Brain pericyte (primary cell): ENCODE results near the gene CRYBA2.

ENCODE experiments used
- DNase-seq: peaks from one replicate; pipeline ENCODE4 v3.0.0-alpha.2; 2012; ENCODE audit warnings: low read depth, low spot score

CRYBA2 gene

DNA sequence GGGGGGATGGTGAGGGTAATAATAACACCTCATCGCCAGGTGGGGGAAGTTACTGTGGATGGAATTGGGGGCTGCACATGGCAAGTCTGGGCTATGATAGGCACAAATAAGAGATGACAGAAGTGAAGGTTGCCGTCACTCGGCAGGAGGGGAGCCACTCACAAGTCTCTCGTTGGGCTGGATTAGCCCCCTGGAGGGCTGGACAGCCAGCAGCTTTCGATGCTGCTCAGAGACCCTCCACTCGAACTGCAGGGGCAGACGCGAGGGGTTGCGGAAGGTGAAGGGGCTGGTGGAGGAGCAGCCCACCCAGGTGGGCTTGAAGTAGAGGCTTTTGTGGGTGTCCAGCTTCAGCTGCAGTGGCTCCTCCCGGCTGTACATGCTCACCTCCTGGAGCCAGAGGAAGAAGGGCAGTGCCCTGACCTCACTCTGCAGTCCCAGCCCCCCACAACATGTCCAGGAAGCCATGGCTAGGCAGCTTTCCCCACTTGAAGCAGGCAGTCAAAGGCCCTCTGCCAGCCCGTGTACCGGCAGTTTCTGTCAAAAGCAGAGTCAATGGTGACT is 29.9 kb upstream of the CRYBA2 start:
- DNase-seq: no peak

DNA sequence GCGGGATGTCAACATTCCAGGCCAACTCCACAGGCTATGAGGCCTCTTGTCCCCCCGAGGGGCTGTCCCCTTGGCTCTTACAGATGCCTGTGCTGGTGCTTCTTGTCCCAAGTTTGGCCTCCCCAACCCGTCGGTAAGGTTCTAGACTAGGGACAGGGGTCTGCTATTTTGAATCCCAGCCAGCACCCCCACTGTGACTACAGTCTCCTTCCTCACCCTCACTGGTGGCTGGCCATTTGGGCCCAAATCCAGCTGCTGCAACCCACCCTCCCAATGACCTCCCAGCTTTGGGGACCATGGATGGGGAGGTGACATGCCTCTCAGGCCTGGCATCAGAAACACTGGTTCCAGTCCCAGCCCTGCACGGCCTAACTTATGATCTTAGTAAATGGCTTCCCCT is 29.4 kb upstream of the CRYBA2 start:
- no peak for DNase-seq

DNA sequence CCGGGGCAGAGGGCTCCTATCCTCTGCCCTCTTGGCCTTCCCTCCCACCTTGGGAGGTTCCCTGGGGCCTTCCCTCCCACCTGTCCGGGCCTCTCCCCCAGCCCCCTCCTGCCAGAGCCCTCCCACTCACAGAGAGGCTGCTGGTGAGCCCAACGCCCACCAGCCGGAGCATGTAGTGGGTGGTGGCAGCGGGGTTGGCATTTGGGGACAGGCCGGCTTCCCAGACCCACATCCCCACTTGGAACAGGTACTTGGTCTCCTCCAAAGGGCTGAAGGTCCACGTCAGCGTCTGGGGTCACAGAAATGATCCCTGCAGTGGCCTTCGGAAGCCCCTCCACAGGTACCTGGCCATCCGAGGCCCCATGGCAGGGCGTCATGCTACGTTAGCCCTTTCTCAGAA is 28.8 kb upstream of the CRYBA2 start:
- DNase-seq: no peak

DNA sequence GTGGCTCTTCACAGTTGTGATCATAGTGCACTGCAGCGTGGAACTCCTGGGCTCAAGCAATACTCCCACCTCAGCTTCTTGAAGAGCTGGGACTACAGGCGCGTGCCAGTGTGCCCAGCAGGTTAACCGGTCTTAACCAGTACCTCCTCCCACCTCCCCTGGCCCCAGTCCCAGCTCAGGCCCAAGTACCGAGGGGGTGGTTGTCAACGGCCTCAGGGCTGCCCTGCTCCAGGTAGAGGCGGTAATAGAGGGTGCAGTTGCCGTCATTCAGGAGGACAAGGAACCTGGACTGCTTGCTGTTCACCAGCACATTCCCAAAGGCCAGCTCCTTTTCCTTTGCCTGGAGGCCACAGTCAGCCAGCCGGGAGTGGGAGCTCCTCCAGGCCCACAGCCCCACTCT is 28.4 kb upstream of the CRYBA2 start:
- no peak for DNase-seq

DNA sequence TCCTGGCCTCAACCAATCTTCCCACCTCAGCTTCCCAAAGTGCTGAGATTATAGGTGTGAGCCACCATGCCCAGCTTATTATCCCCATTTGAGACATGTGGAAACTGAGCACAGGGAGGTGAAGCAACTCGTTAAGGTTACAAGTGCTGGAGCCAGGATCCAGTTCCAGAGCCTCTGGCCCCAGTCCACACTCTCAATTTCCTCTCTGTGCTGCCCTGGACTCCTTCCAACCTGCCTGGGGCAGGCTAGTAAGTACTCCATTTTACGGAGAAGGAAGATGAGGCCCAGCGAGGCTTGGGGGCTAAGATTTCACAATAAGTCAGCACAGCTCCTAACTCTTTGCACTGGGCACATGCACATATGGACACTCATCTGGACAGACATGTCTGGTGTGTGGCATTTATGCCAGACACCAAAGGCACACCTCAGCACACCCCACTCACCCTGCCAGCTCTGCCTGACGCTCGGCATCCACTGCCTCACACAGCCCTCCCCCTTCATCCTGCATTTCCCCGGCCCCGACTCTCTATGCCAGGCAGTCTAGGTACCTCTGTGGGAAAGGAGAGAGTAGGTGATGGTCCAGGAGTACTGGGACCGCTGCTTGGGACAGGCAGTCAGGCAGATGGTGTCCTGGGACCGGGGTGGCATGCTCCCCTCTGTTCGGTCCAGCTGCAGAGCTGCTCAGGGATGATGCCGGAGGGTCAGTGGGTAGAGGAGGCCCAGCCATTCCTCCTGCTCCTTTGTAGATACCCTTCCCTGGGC is 27.6 kb upstream of the CRYBA2 start:
- DNase-seq: no peak

DNA sequence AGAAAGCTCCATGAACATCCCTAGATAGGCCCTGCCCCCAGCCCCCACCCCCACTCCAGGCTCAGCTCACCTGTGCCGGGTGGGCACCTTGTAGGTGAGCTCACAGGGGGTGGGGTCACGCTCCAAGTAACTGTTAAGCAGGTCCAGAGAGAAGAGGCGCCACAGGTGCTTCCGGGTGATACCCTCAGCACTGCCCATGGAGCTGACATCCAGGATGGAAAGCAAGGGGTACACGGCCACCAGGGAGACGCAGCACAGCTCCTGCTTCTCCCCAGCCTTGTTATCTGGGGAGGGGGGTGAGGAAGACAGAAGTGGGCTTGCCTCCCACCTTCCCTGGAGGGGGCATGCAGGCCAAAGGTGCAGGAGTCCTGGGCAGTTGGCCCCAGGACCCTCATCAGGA is 26.2 kb upstream of the CRYBA2 start:
- no peak for DNase-seq

DNA sequence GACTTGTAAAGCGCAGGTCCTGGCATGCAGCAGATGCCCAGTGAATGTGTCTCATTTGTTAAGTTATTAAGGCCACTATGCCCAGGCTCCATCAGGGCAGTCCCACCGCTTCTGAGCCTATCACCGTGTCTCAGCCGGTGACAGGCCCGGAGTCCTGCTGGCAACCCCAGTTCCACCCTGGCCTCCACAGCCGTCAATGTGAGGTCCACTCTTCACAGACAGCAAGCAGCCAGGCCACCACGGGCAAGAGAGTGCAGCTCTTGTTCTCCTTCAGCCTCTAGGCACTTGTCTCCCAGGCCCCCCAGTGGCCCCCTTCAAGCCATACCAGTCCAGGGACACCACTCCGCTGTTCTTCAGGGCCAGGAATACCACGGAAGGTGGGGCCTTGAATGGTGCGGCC is 25.5 kb upstream of the CRYBA2 start:
- no peak for DNase-seq

DNA sequence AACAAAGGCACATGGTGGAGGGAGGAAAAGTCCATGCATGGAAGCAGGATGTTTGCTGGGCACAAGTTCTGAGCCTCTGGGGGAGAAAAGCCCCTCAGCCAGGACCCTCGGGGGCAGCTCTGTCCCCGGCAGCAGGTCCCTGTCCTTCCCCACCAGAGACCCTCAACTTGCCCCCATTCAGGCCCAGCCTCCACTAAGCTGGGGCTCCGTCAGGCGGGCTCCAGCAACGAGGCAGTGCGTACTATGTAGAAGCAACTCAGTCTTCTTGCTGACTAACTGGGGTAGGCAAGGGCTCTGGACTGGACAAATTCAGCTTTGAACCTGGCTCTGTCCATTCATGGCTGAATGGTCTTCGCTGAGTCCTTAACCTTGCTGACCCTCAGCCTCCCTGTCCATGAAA is 25.1 kb upstream of the CRYBA2 start:
- no peak for DNase-seq

DNA sequence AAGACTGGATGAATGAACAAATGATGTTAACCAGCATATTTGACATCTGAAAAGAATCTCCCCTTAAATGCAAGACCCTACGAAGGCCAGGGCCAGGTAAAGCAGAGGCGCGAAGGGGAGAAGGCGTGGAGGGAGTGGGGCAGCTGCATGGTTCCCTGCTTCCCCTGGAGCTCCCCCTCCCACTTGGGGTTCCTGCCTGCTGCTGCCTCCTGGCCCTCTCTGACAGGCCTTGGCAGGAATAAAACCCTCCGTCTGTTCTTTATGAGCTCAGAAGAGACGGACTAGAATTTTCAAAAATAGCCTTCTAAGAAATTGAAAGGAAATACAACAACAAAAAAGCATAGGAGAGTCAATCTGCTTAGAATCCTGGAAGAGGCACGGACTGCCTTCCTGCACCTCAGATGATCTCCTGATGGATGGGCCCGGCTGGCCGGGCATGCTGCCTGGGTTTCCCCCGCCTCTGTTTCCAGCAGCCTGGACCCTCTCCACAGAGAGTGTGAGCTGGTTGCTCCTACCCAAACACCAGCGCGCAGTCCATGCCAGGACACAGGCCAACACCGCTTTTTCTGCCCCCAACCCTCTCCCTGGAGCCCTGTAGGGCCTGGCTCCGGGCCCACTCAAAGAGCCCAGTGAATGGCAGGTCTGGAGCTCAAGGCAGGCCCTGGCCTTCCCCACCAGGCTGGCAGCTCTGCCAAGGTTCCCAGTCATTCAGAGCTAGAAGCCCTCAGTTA is 24.1 kb upstream of the CRYBA2 start:
- DNase-seq: no peak

DNA sequence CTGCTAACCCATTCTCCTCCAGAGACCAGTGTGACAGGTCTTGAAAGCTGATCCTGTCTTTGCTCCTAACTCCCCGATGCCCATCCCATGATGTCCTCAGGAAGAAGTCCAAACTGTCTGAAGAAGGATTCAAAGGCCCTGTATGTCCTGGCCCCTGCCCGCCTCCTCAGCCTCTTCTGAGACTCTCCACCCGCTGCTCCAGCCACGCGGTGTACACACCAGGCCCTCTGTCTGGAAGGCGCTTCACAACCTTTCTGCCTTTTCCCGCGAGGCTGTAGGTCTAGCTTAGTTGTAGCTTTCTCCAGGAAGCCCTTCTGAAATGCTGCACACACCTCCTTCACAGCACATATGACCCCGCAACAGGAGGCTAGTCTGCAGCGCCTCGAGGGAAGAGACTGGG is 23.5 kb upstream of the CRYBA2 start:
- no peak for DNase-seq

DNA sequence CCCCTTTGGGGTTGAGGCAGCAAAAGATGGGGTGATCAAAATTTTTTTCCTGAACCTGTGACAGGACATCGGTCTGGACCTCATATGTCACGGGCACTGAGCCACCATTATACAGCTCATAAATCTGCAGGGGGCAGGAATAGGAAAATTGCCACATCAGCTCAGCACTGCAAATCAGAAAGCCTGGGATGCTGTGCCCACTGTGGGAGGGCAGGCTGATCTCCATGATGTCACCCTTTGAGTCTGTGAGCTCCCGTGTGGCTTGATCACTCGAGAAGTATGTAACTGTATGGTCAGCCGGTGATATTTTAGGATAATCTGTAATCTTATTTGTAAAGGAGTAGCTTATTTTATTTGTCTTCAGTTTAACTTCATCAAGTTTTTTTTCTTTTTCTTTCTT is 17.7 kb upstream of the CRYBA2 start:
- no peak for DNase-seq

DNA sequence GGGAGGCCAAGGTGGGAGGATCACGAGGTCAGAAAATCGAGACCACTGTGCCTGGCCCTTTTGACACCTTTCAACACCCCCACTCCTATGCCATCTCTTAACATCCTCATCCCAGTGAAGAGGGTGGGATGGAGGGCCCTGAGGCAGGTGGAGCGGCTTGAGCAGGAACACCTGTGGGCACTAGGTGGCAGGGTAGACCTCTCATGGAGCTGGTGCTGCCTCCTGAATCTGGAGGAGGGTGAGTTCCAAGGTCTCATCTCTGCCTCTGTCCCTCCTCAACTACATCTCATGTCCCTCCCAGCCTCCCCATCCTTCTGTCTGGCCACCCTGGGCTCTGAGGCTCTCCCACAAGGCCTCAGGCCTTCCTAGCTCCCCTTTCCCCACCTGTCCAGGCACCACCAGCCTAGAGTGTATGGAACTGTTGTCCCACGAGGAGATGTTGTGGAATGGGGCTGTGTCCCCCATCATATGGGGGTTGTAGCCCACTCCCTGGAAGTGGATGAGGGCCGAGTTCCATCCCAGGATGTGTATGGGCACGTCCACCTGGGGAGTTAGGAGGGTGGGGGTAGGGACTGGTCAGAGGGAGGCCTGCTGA is 17.0 kb upstream of the CRYBA2 start:
- no peak for DNase-seq

DNA sequence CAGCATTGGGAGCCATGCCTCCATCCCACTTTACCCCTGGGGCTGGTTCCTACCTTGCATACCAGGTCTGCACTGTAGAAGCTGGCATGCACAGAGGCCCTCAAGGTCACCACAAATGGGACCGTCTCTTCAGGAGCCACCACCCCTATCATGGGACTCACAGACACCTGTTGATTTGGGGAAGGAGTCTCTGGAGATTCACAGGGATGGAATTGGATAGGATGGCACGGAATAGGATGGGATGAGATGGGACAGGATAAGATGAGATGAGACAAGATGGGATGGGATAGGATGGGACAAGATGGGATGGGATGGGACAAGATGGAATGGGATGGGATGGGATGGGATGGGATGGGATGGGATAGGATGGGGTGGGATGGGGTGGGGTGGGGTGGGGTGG is 16.1 kb upstream of the CRYBA2 start:
- no peak for DNase-seq

DNA sequence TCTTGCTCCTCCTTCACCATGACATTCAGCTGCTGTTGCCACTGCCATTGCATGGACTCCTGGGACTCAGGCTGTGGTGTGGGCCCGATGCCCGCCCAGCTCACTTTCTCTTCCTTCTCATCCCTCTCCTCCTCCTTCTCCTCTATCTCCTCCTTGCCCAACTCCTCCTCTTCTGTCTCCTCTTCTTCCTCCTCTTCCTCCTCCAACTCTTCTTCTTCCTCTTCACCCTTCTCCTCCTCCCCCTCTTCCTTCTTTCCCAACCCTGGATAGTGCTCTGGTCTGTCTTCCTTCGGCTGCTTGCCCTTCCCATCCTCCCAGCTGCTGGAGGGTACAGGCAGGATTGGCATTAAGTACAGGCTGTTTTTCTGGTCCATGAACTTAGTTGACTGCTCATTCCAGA is 10.8 kb upstream of the CRYBA2 start:
- no peak for DNase-seq

DNA sequence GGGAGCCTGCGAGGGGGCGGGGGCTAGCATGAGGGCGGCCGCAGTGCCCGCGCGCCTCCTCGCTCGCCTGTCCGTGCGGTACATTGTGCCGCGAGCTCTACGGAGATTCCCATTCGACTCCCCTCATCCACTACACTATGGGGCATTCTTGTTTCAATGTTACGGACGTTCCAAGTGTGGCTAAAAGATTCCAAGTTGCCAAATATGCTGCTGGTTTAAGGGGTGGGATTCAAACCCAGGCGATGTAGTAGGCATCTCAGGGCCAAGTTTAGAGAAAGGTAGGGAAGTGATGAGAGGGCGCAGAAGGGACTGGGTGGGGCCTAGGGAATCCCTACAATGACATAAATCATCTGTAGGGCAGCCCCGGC is 10.0 kb upstream of the CRYBA2 start:
- DNase-seq: no peak

DNA sequence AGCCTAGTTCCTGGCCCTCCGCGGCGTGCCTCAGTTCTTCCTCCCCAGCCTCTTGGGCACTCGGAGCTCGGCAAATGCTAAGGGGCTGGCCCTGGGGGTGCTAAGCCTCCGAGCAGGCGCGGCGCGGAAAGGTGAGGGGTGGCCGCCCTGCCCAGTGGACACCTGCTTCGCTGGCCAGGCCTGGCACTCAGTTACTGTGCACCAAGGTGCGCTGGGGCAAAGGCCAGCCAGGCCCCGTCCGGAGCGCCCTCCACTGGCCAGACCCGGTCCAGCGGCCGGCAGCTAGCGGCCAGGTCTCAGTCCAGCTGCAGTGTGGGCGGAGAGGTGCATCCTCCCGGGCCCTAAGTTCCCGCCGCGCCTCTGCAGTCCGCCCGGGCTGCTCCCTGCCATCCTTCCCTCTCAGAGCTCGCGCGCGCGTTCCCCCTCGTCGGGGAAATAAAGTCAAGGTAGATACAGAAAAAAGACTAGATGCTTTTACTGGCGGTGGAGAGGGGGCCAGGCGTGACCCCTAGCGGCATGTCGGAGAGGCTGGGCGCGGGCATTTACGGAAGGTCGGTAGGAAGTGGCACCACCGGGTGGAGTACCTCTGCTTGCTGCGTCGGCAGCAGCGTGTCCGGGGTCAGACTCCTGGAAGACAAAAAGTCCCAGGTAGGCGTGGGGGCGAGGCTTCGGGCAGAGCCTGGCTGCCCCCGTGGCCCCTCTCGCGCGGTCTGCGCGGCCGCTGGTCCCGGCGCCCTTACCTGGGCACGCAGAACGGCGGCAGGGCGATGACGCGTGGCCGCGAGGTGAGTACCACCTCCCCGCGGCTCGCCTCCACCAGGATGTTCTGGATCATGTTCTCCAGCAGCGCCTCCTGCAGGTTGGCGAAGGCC is 9.4 kb upstream of the CRYBA2 start:
- DNase-seq: no peak

DNA sequence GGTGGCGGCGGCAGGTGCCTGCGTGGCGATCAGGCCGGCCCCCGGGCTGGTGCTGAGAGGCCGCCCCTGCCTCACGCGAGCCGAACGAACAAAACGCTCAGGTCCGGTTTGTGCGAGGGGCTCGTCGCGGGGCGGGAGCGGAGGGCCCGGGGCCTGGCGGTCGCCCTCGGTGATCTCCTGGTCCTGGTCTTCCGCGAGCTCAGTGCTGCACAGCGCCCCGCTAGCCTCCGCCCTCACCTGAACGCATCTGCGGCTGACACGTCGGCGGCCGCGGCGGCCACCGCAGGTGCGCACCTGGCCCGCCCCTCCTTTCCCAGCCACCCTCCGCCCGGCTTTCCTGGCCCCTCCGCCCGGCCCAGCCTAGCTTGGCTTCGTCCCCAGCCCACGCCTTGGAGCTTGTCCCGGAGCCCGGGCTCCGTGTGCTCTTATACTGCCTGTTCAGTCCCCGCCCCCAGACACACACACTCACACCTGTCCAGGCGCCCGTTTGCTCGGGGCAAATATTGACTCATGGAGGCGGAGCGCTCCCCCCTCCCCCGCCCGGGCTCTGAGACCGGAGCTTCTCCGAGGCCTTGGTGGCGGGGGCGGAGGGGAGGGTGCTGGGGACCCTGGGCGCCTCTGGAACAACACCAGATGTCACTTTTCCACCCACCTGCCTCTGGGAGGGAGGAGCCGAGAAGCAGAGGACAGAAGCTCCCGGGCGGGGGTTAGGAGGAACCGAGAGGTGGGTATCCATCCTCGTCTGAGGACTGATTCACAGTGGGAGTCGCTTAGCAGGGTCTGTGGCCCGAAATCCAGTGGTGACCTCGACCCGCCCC is 8.6 kb upstream of the CRYBA2 start:
- no peak for DNase-seq

DNA sequence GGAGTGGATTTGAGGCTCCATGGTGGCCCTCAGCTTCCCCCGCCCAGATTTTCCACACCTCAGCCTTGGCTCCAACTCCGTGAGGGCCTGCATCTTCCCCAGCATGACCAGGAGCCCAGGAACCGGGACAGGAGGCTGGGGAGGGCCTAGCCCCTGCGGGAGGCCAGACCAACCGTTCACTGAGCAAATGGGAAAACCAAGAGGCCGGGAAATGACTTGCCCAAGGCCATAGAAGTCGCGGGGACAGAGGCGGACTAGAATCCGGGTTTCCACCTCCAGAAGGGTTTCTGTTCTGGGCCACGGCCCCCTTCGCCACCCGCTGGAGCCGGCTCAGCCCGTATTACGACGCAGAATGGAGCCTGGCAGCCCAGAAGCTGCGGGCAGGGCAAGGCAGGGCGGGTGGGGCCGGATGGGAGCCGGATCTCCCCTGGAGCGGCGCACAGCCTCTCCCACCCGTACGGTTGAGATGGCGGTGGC is 7.9 kb upstream of the CRYBA2 start:
- DNase-seq: no peak

DNA sequence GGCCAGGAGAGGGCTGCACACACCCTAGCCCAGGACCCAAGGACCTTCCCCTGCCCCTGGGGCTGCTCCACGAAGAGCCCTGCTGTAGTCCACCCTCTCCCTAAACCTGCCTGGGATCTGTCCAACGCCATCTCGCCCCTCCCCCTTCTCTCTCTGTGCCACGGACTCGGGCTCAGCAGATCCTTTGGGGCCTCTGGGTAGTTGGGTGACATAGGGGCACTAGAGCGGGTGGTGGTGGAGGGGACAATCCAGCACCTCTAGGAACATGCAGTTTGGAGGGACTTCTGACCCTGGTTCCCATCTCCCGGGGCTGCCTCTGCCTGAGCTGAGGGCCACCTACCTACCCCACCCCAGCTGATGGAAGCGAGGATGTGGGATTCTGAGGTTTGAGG is 7.3 kb upstream of the CRYBA2 start:
- no peak for DNase-seq

DNA sequence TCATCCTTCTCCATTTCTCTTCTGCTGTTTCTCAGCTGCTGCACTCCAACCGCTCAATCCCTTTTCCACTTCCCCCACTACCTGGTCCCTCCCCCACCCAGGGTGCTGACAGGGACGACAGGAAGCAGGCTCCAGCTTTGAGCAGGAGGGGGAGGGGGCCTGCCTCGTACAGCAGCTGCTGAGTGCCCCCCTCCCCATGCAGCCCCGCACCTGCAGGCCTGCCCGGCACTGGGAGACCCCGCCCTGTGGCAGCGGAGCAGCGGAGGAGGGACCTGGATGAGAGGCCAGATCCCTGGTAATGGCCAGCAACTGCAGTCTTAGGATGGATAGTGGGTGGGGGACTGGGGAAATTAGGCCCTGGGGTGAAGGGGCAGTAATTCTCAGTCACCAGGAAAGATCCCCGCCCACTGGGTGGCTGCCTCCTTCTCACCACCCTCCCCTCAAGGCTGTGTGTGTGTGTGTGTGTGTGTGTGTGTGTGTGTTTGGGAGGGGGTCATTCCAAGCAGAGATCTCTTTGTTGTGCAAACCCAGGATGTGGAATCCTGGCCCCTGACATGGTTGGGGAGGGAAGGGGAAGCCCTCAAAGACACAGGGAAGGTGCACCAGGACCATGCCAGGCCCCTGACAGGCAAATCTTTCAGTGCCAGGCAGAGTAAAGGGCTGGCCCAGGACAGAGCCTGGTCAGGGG is 6.8 kb upstream of the CRYBA2 start:
- DNase-seq: no peak
